Neutrophil (primary cell): ENCODE data around the gene CCDC177.

Experiments used
- H3K27ac ChIP-seq: fragments of 200-600 bp; sonication (generic); 2 replicates; pipeline ENCODE4 v1.5.1; 2016; ENCODE audit warnings: mild to moderate bottlenecking, moderate library complexity
- H3K27me3 ChIP-seq: fragments of 200-600 bp; sonication (generic); 2 replicates; pipeline ENCODE4 v1.6.0; 2016; ENCODE audit warnings: mild to moderate bottlenecking
- H3K36me3 ChIP-seq: fragments of 200-600 bp; sonication (generic); 2 replicates; pipeline ENCODE4 v1.5.1; 2017
- H3K4me1 ChIP-seq, 2 experiments: fragments of 200-600 bp in 1 of 2; sonication (generic) in 1 of 2; 1 replicate in 1 of 2; 2 replicates in 1 of 2; pipeline versions ENCODE4 v1.5.1 to v1.6.1; 2013 to 2016; ENCODE audit warnings: low read depth in 1 of 2, low read length in 1 of 2, mild to moderate bottlenecking in 1 of 2, moderate library complexity in 1 of 2; ENCODE audit not compliant: control insufficient read depth in 1 of 2, insufficient read depth in 1 of 2
- H3K4me3 ChIP-seq, 2 experiments: fragments of 200-600 bp in 1 of 2; sonication (generic) in 1 of 2; 1 replicate in 1 of 2; 2 replicates in 1 of 2; pipeline ENCODE4 v1.5.1; 2013 to 2016; ENCODE audit warnings: low read depth in 1 of 2, low read length in 1 of 2, mild to moderate bottlenecking in 1 of 2, moderate library complexity in 1 of 2
- H3K9me3 ChIP-seq: fragments of 200-600 bp; sonication (generic); 2 replicates; pipeline ENCODE4 v1.5.1; 2016
- TF ChIP-seq, protein P1 (sequence below): fragments of 200-600 bp; sonication (generic); IDR thresholded peaks from 2 replicates; pipeline ENCODE4 v1.5.1; 2016; ENCODE audit warnings: antibody characterized with exemption

The CCDC177 gene

DNA sequence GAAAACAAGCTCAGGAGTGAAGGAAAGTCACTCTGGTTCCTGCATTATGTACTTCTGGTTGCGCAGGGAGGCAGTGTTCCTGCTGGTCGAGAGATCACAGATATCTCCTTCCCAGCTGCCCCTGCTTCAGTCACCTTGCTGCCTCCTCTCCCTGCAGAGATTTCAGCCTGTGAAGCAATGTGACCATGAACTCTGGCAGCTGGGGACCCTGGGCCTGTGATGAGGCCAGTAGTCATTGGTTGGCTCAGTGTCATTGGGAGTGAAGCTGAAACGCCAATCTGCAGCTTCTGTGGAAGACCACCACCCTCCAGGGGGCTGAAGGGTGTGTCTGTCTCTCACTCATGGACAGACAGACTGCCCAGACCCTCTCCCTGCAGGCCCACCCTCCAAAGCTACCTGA lies 45.1 kb downstream of the CCDC177 start:
- Histone ChIP-seq H3K9me3 (no peaks in the 10 kb centered on the region), H3K4me3 (no peak overlapping the region), H3K4me1 (no peaks in the 10 kb centered on the region), H3K27ac (no peak overlapping the region), H3K27me3 (peaks cover 43% of the 10 kb centered on the region), H3K36me3 (no peaks in the 10 kb centered on the region)
- TF ChIP-seq, protein P1, sequence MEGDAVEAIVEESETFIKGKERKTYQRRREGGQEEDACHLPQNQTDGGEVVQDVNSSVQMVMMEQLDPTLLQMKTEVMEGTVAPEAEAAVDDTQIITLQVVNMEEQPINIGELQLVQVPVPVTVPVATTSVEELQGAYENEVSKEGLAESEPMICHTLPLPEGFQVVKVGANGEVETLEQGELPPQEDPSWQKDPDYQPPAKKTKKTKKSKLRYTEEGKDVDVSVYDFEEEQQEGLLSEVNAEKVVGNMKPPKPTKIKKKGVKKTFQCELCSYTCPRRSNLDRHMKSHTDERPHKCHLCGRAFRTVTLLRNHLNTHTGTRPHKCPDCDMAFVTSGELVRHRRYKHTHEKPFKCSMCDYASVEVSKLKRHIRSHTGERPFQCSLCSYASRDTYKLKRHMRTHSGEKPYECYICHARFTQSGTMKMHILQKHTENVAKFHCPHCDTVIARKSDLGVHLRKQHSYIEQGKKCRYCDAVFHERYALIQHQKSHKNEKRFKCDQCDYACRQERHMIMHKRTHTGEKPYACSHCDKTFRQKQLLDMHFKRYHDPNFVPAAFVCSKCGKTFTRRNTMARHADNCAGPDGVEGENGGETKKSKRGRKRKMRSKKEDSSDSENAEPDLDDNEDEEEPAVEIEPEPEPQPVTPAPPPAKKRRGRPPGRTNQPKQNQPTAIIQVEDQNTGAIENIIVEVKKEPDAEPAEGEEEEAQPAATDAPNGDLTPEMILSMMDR, result no peak

DNA sequence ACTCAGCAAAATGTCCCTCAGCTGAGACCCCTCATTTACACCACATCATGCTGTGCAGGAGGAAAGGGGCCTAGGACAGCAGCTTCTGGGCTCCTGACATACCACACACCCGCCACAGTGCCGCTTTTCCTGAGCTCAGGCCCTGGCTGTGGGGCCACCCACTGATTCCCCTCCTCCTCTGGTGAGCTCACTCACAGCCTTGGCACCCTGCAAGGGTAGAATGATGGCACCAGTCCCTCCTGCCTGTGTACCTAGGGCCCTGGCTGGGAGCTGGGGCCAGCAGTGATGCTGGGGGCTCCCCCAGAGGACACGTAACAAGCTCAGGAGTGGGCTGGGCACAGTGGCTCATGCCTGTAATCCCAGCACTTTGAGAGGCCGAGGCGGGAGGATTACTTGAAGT lies 45.7 kb downstream of the CCDC177 start:
- Histone ChIP-seq H3K36me3 (no peaks in the 10 kb centered on the region), H3K4me1 (no peaks in the 10 kb centered on the region), H3K9me3 (no peaks in the 10 kb centered on the region), H3K27me3 (peaks cover 40% of the 10 kb centered on the region), H3K4me3 (no peak overlapping the region), H3K27ac (no peak overlapping the region)
- TF ChIP-seq, protein P1, result no peak

DNA sequence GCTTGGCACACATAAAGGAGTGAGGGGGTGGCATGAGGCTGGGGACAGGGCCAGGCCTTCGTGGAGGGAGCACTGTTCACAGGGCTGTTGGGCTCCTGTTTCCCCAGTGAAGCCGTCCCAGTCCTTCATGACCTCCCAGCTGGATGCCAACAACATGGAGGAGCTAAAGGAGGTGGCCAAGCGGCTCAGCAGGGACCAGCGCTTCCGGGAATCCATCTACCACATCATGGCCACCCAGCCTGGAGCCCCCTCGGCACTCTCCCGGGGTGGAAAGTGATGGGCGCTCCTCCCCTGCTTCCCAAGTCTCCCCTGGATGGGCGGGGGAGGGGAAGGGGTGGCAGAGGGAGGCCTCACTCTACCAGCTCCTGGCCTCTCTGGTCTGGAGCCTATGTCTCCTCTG lies 46.5 kb downstream of the CCDC177 start:
- no peaks in the 10 kb centered on the region for H3K4me1 ChIP-seq
- H3K27ac ChIP-seq, result no peak overlapping the region
- TF ChIP-seq, protein P1, result no peak
- H3K36me3 ChIP-seq, result no peaks in the 10 kb centered on the region
- peaks cover 32% of the 10 kb centered on the region for H3K27me3 ChIP-seq
- H3K9me3 ChIP-seq, result no peaks in the 10 kb centered on the region
- no peak overlapping the region for H3K4me3 ChIP-seq

DNA sequence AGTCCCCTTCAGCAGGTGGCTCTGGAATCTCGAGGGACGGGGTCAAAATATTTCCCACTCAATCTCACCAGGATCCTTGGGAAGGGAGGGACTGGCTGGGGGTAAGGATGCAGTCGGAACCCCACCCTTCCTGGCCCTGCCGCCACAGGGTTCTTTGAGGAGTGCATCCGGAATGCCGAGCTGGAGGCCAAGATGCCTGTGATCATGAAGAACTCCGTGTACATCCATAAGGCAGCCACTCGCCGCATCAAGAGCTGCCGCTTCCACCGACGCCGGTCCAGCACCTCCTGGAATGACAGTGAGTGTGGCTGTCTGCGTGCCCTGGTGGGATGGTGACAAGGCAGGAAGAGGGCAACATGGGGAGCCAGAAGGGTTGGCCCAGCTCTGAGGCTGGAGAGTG lies 47.0 kb downstream of the CCDC177 start:
- no peak overlapping the region for H3K4me3 ChIP-seq
- H3K4me1 ChIP-seq, result no peaks in the 10 kb centered on the region
- TF ChIP-seq, protein P1, result no peak
- no peaks in the 10 kb centered on the region for H3K36me3 ChIP-seq
- peaks cover 27% of the 10 kb centered on the region for H3K27me3 ChIP-seq
- H3K9me3 ChIP-seq, result no peaks in the 10 kb centered on the region
- no peak overlapping the region for H3K27ac ChIP-seq

DNA sequence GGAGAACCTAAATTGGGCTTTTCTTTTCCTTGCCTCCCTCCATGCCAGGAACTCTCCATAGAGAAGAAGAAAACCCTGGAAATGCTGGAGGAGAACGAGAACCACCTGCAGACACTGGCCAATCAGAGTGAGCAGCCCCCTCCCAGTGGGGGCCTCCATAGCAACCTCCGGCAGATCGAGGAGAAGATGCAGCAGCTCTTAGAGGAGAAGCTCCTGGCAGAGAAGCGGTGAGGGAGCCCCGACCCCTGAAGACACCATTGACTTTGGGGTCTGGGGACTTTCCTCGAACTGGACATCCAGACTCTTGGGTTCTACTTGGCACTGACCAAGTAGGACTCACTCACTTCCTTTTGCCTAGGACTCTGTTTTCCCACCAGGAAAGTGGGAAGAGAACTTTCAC lies 48.8 kb downstream of the CCDC177 start:
- H3K9me3 ChIP-seq, result no peaks in the 10 kb centered on the region
- H3K4me1 ChIP-seq, result no peaks in the 10 kb centered on the region
- H3K27me3 ChIP-seq, result peaks cover 15% of the 10 kb centered on the region
- TF ChIP-seq, protein P1, result no peak
- no peak overlapping the region for H3K27ac ChIP-seq
- no peak overlapping the region for H3K4me3 ChIP-seq
- no peaks in the 10 kb centered on the region for H3K36me3 ChIP-seq

DNA sequence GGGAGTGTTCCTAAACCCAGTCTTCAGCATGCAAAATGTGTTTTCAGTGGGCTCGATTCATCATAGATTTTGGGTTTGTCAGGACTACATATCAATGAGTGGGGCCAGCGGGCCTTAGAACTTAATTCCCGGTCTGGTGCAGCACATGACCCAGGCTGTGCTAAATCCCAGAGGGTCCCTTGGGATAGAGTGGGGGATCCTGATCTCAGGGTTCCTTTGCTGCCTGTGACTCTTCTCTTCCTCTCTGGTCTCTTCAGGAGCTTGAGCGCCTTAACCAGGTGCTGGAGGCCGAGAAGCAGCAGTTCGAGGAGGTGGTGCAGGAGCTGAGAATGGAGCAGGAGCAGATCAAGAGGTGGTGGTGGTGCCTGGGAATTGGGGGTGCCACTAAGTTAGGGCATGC lies 52.6 kb downstream of the CCDC177 start:
- H3K36me3 ChIP-seq, result no peaks in the 10 kb centered on the region
- TF ChIP-seq, protein P1, result no peak
- no peaks in the 10 kb centered on the region for H3K27me3 ChIP-seq
- H3K4me3 ChIP-seq, result no peak overlapping the region
- H3K27ac ChIP-seq, result no peak overlapping the region
- H3K9me3 ChIP-seq, result no peaks in the 10 kb centered on the region
- H3K4me1 ChIP-seq, result peaks cover 0 to 5% of the 10 kb centered on the region in 2 experiments
